Fibroblast of pulmonary artery (primary cell): ENCODE measurements around the gene ICA1.

Source experiments
- DNase-seq: peaks from one replicate; pipeline ENCODE4 v3.0.0-alpha.2; 2010; ENCODE audit warnings: low read depth
- H3K4me3 ChIP-seq: replicated peaks from 2 replicates; pipeline ENCODE4 v1.5.1; 2011; ENCODE audit warnings: low read depth, mild to moderate bottlenecking, control low read depth, low read length, moderate library complexity
- CTCF ChIP-seq: IDR thresholded peaks from 2 replicates; pipeline ENCODE4 v1.5.1; 2011; ENCODE audit warnings: mild to moderate bottlenecking, control low read depth, low read length, inconsistent platforms; ENCODE audit errors: missing control alignments

ICA1 gene

GRCh38 chr7:8161364-8161828 is 100.6 kb downstream of the ICA1 start:
- TF ChIP-seq CTCF: no peak
- no peak for DNase-seq

GRCh38 chr7:8160779-8161345 is 101.1 kb downstream of the ICA1 start:
- no peak for DNase-seq
- H3K4me3 ChIP-seq: no peak overlapping the region
- TF ChIP-seq CTCF: no peak

More at GRCh38 chr7:8161364-8161828, 100.6 kb downstream of the ICA1 start:
- no peak overlapping the region for H3K4me3 ChIP-seq

DNA sequence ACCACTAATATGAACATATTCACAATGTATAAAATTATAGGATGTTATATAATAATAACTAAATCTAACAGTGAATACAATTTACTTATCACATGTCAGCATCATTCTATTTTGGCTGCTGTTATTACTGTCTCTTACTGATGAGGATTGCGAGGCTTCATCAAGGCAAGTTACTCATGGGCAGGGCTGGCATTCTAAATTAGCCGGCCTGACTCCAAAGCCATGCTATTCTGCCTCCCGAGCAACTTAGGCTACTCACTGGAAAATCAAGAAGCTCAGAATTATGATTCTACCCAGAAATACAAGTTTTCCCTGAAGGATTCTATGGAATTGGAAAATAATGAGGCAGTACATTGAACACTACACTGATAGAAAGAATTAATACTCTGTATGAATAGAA is 101.7 kb downstream of the ICA1 start:
- DNase-seq: no peak
- no peak for TF ChIP-seq CTCF
- no peak overlapping the region for H3K4me3 ChIP-seq

DNA sequence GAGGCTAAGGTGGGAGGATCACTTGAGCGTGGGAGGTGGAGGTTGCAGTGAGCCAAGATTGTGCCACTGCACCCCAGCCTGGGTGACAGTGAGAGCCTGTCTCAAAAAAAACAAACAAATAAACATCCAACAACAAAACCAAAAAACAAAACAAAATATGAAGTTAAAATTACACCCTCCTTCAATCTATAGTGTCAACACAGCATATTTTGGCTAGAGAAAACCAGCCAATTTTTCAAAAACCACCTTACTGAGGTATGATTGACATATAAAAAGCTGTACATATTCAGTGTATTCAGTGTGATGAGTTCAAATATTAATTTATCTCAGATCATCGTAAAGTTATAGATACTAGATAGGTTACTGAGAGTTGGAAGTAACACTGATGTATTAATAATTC is 102.4 kb downstream of the ICA1 start:
- no peak for TF ChIP-seq CTCF
- DNase-seq: no peak
- H3K4me3 ChIP-seq: no peak overlapping the region

GRCh38 chr7:8157296-8157695 is 104.7 kb downstream of the ICA1 start:
- no peak overlapping the region for H3K4me3 ChIP-seq
- DNase-seq: no peak
- no peak for TF ChIP-seq CTCF

- DNase-seq: no peak
- no peak for TF ChIP-seq CTCF
- H3K4me3 ChIP-seq: no peak overlapping the region
Observed at GRCh38 chr7:8155836-8156235, 106.1 kb downstream of the ICA1 start.

DNA sequence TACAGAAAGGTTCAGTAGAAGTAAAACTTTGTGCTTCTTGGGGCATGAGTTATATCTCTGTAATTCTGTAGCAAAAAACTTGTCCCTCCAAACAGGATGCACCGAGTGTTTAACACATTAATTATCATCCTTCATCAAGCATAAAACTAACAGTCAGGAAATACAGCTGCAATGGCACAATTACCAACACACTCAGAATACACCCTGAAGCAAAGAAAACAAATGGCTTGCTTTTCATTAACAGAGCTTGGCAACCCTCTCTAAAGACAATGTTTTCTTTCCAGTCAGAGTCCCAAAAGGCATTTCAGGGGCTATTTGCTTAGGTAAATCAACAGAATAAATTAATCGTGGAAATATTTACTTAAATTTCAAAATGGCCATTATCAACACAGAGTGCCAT is 107.7 kb downstream of the ICA1 start:
- TF ChIP-seq CTCF: no peak
- no peak for DNase-seq
- no peak overlapping the region for H3K4me3 ChIP-seq
